HG02623 (cell line): ENCODE results near the gene CYB561D1.
"Not testable (repeated sequence)": the region's sequence is repeated elsewhere in the genome, so short reads cannot be mapped to it uniquely, and the experiment has no call there.

Experiments used
- ATAC-seq: cut with Tn5 transposase; IDR thresholded peaks from one replicate; pipeline ENCODE4 v1.9.1; 2021; ENCODE audit warnings: moderate library complexity; ENCODE audit not compliant: unreplicated experiment

The CYB561D1 gene, protein sequence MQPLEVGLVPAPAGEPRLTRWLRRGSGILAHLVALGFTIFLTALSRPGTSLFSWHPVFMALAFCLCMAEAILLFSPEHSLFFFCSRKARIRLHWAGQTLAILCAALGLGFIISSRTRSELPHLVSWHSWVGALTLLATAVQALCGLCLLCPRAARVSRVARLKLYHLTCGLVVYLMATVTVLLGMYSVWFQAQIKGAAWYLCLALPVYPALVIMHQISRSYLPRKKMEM

DNA sequence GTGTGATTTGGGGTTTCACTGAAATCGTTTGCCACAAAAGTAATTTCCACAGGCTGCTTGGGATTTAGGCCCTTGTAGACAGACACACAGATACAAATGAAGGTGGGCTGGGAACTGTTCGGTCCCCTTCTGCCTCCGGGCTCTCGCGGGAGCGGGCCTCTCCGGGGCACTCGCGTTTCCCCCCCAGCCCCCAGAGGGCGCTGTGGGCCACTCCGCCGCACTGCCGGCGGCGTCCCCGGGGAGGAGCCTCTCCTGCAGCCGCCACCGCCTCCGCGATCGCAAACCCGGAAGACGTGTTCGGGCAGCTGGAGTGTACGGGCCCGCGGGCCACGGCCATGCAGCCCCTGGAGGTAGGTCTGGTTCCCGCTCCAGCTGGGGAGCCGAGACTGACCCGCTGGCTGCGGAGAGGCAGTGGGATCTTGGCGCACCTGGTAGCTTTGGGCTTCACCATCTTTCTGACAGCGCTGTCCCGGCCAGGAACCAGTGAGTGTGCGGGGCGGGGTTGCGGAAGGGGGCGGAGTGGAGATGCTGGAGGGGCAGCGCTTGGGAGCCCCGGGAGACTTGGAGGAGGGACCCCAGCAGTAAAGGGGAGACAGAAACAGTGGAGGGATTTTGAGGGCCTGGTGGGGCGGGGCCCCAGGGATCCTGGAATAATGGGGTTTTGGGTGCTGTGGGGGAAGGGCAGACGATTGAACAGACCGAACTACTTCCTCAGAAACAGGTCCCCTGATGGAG lies at the start of gene CYB561D1:
Gene CYB561D1, plus strand, starts transcription at position 290 of the 735 bp plus-strand sequence. Its CDS starts 46 bp downstream, at position 336.
- peak; percentile 82 for ATAC-seq

DNA sequence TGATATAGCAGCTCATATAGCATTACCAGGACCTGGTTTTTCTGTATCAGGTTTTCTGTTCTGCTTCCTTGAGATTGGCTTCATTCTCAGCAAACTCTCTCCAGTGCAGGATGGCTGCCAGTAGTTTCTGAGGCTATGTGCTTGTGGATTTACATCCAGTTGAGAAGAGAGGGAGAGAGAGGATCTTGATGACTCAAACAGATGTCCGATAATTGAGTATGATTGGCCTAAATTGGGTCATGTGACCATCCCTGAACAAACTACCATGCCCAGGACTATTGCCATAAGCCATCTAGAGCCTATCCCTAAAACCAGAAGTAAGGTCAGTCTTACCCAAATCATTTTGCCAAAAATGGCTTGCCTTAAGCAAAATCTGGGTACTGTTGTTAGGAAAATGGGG lies 49.5 kb upstream of the CYB561D1 start:
- no peak for ATAC-seq

DNA sequence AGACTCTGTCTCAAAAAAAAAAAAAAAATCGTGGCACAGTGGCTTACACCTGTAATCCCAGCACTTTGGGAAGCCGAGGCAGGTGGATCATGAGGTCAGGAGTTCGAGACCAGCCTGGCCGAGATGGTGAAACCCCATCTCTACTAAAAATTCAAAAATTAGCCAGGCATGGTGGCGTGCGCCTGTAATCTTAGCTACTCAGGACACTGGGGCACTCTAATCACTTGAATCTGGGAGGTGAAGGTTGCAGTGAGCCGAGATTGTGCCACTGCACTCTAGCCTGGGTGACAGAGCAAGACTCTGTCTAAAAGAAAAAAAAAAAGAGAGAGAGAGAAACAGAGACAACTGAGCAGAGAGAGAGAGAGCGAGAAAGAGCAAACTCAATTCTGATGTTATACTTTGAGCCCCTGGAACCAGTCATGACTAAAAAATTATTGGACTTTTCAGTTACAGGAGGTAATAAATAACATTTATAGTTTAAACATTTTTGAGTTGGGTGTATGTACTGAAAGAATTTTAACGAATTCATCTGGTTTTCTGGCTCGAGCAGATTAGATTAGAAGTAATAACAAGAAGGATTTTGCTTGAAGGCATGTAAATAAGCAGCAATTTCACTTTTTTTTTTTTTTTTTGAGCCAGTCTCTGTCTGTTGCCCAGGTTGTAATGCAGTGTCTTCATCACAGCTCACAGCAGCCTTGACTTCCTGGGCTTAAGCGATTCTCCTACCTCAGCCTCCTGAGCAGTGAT lies 47.8 kb upstream of the CYB561D1 start:
- not testable (repeated sequence) for ATAC-seq

DNA sequence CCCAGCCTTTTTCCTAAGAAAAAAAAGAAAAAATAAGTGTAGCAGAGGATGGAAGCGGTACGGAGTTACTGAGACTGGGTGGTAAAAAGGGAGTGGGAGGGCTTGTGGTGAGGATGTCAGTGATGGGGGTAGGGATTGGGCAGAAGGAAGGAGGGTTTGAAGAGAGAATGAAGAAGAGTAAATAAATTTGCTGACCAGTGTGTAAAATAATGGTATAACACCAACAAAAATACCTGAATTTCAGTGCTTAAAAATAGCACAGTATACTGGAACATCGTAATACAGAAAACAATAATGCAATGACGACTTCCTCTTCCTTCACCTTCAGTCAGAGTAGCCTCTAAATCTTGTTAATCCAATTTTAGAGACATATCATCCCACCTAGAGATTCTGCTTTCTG lies 46.4 kb upstream of the CYB561D1 start:
- ATAC-seq, result no peak

DNA sequence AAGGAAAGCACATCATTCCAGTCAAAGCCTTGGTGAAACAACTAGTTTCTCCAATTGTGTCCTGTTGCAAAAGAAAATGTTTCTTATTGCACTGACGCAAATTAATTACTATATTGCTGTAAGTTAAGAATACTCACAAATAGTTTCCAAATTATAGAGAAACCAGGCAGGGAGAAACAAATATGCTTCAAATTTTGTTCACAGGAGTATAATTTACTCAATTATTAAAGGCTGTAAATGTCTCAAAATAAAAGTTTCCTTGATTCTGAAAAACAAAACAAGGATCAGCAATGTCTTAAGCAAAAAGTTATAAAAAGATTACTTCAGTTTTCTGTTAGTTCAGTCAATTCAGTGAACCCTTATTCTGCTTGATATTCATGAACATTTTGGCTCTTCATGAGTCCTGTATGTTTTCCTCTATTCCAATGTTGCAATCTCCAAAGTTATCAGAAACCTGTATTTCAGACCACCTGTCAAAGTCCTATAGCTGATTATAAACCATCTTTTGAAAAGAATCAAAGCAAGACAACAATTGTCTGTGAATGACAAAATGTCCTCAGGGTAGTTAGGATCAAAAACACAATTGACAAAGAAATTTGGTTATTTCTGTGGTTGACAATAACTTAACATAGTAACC lies 39.3 kb upstream of the CYB561D1 start:
- ATAC-seq, result no peak

DNA sequence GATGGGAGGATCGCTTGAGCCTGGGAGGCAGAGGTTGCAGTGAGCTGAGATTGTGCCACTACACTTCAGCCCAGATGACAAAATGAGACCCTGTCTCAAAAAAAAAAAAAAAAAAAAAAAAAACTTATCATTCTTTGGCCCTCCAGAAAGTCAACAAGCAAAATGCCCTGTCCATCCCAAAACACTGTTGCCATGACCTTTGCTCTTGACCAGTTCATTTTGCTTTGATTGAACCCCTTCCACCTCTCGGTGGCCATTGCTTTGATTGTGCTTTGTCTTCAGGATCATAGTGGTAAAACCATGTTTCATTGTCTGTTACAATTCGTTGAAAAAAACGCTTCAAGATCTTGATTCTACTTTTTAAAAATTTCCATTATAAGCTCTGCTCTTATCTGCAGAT lies 36.1 kb upstream of the CYB561D1 start:
- ATAC-seq, result no peak

DNA sequence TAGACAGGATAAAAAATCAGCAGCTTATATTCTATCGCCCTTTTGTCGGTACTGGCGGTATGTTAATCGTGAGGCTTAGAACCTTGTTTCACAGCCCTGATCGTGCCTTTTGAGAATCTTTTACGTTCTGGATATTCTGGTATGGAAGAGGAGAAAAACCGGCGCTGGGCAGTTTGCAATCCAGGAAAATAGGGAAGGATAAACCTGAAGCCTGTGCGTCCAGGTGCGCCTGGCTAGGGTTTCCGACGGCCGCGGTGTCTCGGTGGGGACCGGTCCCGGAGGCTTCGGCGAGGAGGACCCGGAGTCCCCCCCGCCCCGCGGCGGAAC lies 27.8 kb upstream of the CYB561D1 start:
- no peak for ATAC-seq

DNA sequence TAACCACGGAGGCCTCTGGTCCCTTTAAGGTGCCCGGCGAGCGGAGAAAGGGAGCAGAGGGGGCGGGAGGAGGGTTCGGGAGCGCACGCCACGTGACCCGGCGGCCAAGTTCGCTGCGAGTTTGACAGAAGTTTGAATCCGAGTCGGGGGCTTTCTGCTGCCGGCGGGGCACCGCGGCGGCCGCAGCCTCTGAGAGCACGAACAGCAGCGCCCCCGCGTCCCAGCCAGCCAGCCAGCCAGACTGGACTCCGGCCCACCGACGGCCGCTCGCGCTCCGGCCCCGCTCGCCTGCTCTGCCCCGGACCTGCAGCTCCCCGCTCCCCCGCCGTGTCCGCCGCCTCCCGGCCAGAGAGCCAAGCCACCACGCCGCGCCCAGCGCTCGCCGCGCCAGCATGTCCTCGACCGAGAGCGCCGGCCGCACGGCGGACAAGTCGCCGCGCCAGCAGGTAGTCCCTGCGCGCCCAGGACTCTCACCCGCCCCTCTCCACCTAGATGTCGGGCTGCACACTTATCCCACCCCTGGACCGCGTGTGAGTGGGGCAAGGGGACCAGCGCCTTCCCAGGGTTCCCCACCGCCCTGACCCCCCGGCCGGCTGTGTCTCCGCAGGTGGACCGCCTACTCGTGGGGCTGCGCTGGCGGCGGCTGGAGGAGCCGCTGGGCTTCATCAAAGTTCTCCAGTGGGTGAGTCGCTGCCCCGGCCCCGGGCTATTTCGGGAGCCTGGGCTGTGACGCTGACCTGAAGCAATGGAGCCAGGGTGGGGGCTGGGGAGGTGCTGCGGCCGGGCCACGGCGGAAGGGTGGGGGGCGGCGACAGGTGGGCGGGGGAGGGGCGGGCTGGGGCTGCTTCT lies 27.2 kb upstream of the CYB561D1 start, which contains the start of gene SYPL2:
Gene SYPL2, plus strand, starts transcription at position 95 of the 849 bp plus-strand sequence. Its CDS starts 298 bp downstream, at position 393.
- ATAC-seq, result no peak

DNA sequence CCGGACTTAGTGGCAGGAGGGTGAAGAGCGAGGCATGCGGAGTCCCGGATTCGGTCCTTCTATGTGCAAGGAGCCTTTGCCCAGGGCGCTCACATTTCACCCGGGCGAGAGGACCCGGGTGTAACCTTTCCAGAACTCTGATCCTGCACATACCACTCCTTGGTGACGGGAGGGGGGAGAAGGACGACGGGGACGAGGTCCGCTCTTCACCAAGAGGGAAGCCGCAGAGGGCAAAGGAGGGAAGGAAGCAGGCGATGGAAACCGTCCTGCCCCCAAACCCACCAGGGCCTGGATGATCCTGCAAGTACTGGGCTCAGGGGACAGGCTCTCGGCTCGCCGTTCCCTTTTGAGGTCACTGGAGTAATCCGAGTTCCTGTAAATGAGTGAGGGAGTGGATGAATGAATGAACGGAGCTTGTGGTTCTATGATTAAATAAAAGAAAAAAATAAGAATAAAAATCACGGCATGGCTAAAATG lies 26.6 kb upstream of the CYB561D1 start:
- ATAC-seq, result no peak

DNA sequence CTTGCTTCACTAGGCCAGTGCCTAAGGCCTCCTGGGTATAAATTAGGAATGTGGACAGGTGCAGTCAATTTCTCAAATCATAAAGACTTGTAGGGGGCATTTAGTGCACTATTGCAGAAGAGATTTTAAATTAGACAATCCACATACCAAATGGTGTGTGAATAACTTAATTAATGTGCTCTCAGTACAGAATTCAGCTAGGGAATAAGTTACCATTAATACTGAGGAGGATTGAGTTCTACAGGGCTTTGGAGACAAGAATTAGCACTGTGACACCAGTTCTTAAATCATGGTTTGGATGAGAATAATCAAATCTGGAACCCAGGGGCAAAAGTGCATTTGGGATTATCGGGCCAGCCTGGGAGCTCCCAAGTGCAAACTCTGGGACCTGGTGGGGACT lies 25.8 kb upstream of the CYB561D1 start:
- no peak for ATAC-seq

DNA sequence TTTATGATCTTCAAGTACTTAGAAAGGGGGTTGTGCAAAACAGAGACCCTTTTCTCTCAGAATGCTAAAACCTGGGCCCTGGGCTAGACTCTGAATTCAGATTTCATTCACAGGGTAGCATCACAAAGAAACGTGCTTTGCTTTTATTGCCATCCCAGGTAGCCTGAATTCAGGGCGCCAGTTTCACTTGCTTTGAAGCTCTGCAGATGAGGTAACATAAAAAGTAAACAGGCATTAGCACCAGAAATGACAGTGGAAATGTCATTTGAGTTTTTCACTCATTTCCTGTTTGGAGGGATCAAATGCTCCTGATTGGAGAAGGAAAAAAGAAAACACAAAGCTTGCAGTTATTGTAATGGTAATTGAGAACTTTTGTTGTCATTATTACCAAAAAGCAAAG lies 25.0 kb upstream of the CYB561D1 start:
- ATAC-seq, result no peak

DNA sequence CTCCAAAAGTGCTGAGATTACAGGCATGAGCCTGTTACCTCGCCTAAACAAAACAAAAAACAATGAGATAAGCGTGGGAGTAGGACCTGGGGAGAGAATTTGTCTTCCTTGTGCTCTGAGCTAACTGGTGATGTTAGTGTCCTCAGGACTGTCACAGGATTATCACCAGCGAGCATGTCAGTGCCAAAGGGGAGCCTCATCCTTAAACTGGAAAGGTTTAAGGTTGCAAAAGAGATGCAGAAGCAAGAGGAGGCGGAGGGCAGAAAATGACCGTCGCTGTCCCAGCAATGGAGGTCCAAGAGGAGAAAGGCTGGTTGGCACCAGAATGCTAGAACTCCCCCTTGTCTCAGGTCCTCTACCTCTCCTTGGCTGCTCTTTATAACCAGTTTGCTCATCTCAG lies 23.6 kb upstream of the CYB561D1 start:
- ATAC-seq, result no peak

DNA sequence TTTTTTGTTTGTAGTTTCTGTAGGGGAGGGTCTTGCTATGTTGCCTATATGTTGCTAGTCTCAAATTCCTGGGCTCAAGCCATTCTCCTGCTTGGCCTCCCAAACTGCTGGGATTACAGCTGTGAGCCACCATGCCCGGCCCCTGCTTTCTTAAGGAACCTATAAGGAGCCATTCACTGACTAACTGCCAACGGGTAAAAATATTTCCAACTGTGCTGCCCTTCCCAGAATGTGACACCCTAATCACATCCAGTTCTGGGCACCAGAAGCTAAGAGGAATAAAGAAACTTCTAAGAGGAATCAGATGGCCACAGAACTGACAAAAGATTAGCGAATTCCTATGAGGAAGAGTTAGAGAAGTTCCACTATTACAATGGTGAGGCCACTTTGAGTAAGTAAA lies 21.1 kb upstream of the CYB561D1 start:
- ATAC-seq, result no peak

DNA sequence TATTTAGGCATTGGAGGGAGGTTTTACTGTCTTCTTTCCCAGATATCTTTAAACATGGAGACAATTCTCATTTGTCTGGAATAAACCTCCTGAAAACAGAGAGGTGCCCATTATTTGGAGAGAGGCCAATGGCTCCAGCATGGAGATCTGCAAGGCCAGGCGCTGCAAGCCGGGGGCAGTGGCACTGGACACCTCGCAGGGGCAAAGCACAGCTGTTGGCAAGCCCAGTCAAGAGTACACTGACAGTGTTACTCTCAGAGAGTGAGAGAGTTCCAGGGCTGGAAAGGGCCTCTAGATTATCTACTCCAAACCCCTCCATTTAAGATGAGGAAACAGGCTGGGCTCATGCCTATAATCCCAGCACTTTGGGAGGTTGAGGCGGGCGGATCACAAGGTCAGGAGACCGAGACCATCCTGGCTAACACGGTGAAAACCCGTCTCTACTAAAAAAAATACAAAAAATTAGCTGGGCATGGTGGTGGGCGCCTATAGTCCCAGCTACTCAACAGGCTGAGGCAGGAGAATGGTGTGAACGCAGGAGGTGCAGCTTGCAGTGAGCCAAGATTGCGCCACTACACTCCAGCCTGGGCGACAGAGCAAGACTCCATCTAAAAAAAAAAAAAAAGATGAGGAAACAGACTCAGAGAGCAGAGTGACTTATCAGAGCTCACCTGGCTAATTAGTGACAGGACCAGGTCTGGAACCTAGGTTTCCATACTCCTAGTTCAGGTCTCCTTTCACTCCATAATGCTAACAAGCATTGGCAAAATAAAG lies 20.4 kb upstream of the CYB561D1 start:
- not testable (repeated sequence) for ATAC-seq

DNA sequence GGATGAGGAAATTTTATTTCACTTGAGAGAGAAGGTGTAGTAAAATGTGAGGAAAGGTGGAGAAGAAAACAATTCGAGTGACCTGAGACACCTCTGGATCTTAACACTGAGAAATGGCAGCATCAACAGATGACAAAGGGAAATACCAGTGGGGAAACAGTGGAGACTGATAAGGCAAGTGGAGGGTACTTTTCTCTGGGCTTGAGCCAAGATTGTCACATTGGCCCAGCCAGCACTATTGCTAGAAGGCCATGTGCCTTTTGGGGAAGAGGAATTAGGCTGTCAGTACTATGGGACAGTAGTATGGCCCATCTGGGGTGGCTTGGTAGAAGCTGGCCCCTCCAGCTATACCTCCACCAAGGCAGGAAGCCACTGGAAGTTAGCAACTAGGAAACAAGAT lies 19.2 kb upstream of the CYB561D1 start:
- ATAC-seq, result no peak

DNA sequence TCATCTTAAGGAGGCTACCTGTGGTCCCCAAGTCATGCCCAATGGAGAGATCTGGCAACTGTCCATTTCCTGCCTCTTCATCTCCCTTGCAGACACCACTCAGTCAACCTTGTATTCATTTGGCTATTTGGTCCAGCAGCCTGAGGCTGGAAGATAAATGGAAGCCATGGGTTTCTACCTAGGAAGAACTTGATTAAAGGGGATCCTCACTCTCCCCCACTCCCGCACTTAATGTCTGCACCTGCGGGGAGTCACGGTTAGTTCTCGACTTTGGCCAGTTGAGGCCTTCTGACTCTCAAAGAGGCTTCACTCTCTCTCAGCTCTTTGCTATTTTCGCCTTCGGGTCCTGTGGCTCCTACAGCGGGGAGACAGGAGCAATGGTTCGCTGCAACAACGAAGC lies 18.6 kb upstream of the CYB561D1 start:
- no peak for ATAC-seq

DNA sequence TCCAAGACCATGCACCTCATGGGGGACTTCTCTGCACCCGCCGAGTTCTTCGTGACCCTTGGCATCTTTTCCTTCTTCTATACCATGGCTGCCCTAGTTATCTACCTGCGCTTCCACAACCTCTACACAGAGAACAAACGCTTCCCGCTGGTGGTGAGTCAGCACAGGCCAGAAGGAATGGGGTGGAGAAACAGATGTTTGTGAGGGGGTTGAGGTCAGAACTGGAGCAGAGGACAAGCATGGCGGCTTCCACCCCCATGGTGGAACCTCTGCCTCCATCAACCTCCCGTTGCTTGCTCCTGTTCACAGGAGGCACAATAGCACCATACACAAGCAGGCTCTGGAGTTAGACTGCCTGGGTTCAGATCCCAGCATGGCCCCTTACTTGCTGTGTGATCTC lies 17.1 kb upstream of the CYB561D1 start:
- no peak for ATAC-seq

DNA sequence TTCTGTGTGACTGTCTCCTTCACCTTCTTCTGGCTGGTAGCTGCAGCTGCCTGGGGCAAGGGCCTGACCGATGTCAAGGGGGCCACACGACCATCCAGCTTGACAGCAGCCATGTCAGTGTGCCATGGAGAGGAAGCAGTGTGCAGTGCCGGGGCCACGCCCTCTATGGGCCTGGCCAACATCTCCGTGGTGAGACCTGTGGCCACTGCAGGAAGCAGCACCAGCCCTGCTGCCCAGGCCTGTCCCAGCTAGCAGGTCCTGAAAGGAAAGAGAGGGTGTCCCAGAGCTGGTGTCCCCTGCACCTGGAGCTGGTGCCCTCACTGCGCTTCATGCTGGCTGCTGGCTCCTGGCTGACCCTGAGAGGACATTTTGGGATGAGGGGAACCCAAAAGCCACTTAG lies 16.1 kb upstream of the CYB561D1 start:
- no peak for ATAC-seq

DNA sequence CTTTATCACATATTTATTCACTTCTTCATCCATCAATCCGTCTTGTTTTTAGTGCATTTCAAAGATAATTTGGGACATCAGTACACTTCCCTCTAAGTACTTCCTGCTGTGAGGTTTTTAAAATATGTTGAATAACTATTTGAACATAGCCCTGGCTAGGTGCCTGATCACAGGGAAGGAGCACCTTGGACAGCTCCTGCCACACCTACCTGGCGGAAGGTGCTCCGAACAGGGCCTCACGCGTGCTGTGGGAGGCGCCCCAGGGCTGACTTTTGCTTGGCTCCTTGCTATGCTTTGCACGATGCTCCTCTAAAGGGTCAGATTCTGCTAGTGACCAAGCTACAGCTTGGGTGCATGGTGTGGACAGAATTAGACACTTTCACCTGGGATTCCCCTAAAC lies 15.1 kb upstream of the CYB561D1 start:
- ATAC-seq, result no peak

DNA sequence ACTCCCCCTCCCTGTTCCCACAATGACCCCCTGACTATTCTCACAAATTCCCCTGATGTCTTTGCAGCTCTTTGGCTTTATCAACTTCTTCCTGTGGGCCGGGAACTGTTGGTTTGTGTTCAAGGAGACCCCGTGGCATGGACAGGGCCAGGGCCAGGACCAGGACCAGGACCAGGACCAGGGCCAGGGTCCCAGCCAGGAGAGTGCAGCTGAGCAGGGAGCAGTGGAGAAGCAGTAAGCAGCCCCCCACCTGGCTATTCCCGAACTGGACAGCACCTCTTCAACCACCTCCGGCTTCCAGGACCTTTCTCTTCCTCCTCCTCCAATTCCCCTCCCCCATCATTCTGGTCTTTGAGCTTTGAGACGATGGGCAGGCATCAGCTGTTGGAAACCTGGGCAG lies 14.6 kb upstream of the CYB561D1 start:
- no peak for ATAC-seq
